Measurements from ENCODE around the gene ADAMTS18.

DNA sequence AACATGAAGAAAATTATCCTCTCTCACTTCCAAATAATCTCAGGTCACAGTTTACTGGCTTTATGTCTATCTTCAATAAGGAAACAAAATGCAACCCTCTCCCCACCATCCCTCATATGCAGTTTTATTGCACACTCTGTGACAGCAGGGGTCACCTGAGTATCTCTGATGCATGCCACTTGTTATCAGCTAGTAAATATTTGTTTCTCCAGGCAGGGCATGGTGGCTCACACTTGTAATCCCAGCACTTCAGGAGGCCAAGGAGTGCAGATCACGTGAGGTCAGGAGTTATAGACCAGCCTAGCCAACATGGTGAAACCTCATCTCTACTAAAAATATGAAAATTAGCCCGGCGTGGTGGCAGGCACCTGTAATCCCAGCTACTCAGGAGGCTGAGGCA lies 61.1 kb downstream of the ADAMTS18 start:
- no peak for TF ChIP-seq EP300 (IDR thresholded peaks at IDR 0.05; ENCODE audit: low read depth)
- TF ChIP-seq CTCF (IDR thresholded peaks at IDR 0.05), result no peak
- TF ChIP-seq POLR2AphosphoS5 (IDR thresholded peaks at IDR 0.05), result no peak
